ENCODE data around the gene RASAL2.

The RASAL2 gene

DNA sequence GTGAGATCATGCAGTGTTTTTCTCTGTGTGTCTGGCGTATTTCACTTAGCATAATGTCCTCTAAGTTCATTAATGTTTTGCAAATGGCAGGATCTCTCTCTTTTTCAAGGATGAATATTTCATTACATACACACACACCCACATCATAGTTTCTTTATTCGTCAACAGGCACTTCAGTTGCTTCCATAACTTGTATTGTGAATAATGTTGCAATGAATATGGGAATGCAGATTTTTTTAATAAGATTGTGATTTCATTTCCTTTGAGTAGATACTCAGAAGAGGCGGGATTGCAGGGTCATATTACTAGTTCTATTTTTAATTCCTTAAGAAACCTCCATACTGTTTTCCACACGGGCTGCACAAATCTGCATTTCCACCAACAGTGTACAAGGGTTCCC, 268.8 kb downstream of the RASAL2 start:
- Histone ChIP-seq H3K9me2 (replicated peaks; ENCODE audit: low read depth, low read length) (no peaks in the 10 kb centered on the region), H3K79me2 (ENCODE audit: insufficient read depth, low read length) (no peaks in the 10 kb centered on the region), H3K4me3 (ENCODE audit: low read length, poor library complexity, severe bottlenecking) (no peak overlapping the region)

DNA sequence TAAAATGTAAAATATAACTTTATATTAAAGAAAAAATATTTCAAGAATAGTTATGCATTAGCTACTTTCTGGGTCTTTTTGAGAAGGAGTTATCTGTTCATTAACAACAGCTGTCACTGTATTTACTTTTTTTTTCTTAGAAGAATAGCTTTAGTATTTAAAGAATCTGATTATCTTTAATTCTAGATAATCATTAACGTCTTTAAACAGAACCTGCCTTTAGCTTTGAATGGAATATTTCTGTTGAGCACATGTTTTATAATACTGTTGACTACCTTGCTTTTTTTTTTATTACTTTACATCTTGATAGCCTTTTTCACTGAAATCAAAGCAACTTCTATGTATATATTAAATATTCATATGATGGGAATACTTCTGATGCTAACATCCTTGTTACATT, 270.9 kb downstream of the RASAL2 start:
- H3K79me2 ChIP-seq (ENCODE audit: insufficient read depth, low read length): no peaks in the 10 kb centered on the region
- H3K9ac ChIP-seq (ENCODE audit: low read depth, low read length, poor library complexity, severe bottlenecking): no peak overlapping the region
- no peaks in the 10 kb centered on the region for H3F3A ChIP-seq (ENCODE audit: low read depth)
- no peak overlapping the region for H3K4me2 ChIP-seq (ENCODE audit: low read depth, low read length, poor library complexity, severe bottlenecking)
- no peaks in the 10 kb centered on the region for H3K9me2 ChIP-seq (replicated peaks; ENCODE audit: low read depth, low read length)
- H3K36me3 ChIP-seq (ENCODE audit: insufficient read depth, low read length): no peaks in the 10 kb centered on the region
- H2AFZ ChIP-seq (ENCODE audit: low read length): no peak overlapping the region
- no peaks in the 10 kb centered on the region for H3K27me3 ChIP-seq (ENCODE audit: insufficient read depth, low read length, poor library complexity, severe bottlenecking)
- H3K4me3 ChIP-seq (ENCODE audit: low read length, poor library complexity, severe bottlenecking): no peak overlapping the region
- TF ChIP-seq EZH2phosphoT487 (IDR thresholded peaks at IDR 0.05; ENCODE audit: borderline replicate concordance): no peak
- TF ChIP-seq, protein P1, sequence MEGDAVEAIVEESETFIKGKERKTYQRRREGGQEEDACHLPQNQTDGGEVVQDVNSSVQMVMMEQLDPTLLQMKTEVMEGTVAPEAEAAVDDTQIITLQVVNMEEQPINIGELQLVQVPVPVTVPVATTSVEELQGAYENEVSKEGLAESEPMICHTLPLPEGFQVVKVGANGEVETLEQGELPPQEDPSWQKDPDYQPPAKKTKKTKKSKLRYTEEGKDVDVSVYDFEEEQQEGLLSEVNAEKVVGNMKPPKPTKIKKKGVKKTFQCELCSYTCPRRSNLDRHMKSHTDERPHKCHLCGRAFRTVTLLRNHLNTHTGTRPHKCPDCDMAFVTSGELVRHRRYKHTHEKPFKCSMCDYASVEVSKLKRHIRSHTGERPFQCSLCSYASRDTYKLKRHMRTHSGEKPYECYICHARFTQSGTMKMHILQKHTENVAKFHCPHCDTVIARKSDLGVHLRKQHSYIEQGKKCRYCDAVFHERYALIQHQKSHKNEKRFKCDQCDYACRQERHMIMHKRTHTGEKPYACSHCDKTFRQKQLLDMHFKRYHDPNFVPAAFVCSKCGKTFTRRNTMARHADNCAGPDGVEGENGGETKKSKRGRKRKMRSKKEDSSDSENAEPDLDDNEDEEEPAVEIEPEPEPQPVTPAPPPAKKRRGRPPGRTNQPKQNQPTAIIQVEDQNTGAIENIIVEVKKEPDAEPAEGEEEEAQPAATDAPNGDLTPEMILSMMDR (conservative IDR thresholded peaks at IDR 0.05; ENCODE audit: low read length): no peak
- no peaks in the 10 kb centered on the region for H4K20me1 ChIP-seq (ENCODE audit: insufficient read depth, low read length, poor library complexity, severe bottlenecking)
- H3K4me1 ChIP-seq (ENCODE audit: insufficient read depth, low read length, poor library complexity, severe bottlenecking): no peaks in the 10 kb centered on the region
- H3K9me3 ChIP-seq (ENCODE audit: insufficient read depth, low read depth, low read length): no peaks in the 10 kb centered on the region

More for the DNA sequence above, 268.8 kb downstream of the RASAL2 start:
- no peak overlapping the region for H2AFZ ChIP-seq (ENCODE audit: low read length)
- no peaks in the 10 kb centered on the region for H3K36me3 ChIP-seq (ENCODE audit: insufficient read depth, low read length)
- H3K27me3 ChIP-seq (ENCODE audit: insufficient read depth, low read length, poor library complexity, severe bottlenecking): no peaks in the 10 kb centered on the region
- no peaks in the 10 kb centered on the region for H3K4me1 ChIP-seq (ENCODE audit: insufficient read depth, low read length, poor library complexity, severe bottlenecking)
- TF ChIP-seq, protein P1 (conservative IDR thresholded peaks at IDR 0.05; ENCODE audit: low read length): no peak
- TF ChIP-seq EZH2phosphoT487 (IDR thresholded peaks at IDR 0.05; ENCODE audit: borderline replicate concordance): no peak
- H3K9ac ChIP-seq (ENCODE audit: low read depth, low read length, poor library complexity, severe bottlenecking): no peak overlapping the region
- no peak overlapping the region for H3K4me2 ChIP-seq (ENCODE audit: low read depth, low read length, poor library complexity, severe bottlenecking)
- no peaks in the 10 kb centered on the region for H3F3A ChIP-seq (ENCODE audit: low read depth)
- H4K20me1 ChIP-seq (ENCODE audit: insufficient read depth, low read length, poor library complexity, severe bottlenecking): no peaks in the 10 kb centered on the region
- H3K9me3 ChIP-seq (ENCODE audit: insufficient read depth, low read depth, low read length): no peaks in the 10 kb centered on the region

DNA sequence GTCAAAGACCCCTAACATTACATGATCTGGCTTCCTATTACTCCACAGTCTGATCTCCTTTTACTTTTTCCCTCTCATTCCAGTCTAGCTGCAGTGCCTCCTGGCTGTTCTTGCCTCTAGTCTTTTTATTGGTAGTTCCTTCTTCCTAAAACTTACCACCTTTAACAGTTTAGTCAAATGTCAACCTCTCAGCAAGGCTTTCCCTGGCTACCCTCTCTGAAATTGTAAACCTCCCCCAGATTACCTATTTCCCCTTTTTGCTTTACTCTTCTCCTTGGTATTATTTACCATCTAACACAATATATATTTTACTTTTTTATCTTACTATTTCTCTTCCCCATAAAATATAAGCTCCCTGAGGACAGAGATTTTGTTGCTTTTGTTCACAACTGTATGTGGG, 273.2 kb downstream of the RASAL2 start:
- Histone ChIP-seq H3K4me1 (ENCODE audit: insufficient read depth, low read length, poor library complexity, severe bottlenecking) (no peaks in the 10 kb centered on the region), H3K9ac (ENCODE audit: low read depth, low read length, poor library complexity, severe bottlenecking) (no peak overlapping the region), H3K9me3 (ENCODE audit: insufficient read depth, low read depth, low read length) (no peaks in the 10 kb centered on the region), H3K9me2 (replicated peaks; ENCODE audit: low read depth, low read length) (no peaks in the 10 kb centered on the region), H2AFZ (ENCODE audit: low read length) (no peak overlapping the region), H3K27me3 (ENCODE audit: insufficient read depth, low read length, poor library complexity, severe bottlenecking) (no peaks in the 10 kb centered on the region), H3F3A (ENCODE audit: low read depth) (no peaks in the 10 kb centered on the region), H3K4me2 (ENCODE audit: low read depth, low read length, poor library complexity, severe bottlenecking) (no peak overlapping the region), H3K79me2 (ENCODE audit: insufficient read depth, low read length) (no peaks in the 10 kb centered on the region), H4K20me1 (ENCODE audit: insufficient read depth, low read length, poor library complexity, severe bottlenecking) (no peaks in the 10 kb centered on the region), H3K36me3 (ENCODE audit: insufficient read depth, low read length) (no peaks in the 10 kb centered on the region), H3K4me3 (ENCODE audit: low read length, poor library complexity, severe bottlenecking) (no peak overlapping the region)
- TF ChIP-seq, protein P1 (conservative IDR thresholded peaks at IDR 0.05; ENCODE audit: low read length): no peak
- TF ChIP-seq EZH2phosphoT487 (IDR thresholded peaks at IDR 0.05; ENCODE audit: borderline replicate concordance): no peak

Measured in Loucy (cell line).